Gastrocnemius medialis (tissue), 4 donors: ENCODE results near the gene SCAMP3.

Source experiments
- CTCF ChIP-seq, 5 experiments: fragments of 450-650 bp in 3 of 5; fragments of 200-600 bp in 2 of 5; sonication (generic) in 2 of 5; IDR thresholded peaks in 4 of 5; conservative IDR thresholded peaks in 1 of 5; 1 replicate in 4 of 5; 2 replicates in 1 of 5; pipeline ENCODE4 v1.5.1; 2016 to 2019; ENCODE audit warnings: antibody characterized with exemption in 5 of 5, mild to moderate bottlenecking in 3 of 5, moderate library complexity in 3 of 5
- POLR2A ChIP-seq, 2 donors: fragments of 450-650 bp; IDR thresholded peaks; one replicate each; pipeline ENCODE4 v1.6.1; 2017; ENCODE audit warnings: antibody characterized with exemption in 2 of 2, mild to moderate bottlenecking in 2 of 2, moderate library complexity in 2 of 2

- TF ChIP-seq POLR2A (IDR thresholded peaks at IDR 0.05) = no peak
- no peak for TF ChIP-seq CTCF (IDR thresholded peaks at IDR 0.05 in 4 of 5, conservative IDR thresholded peaks at IDR 0.05 in 1 of 5)
These were observed 35.2 kb upstream of the SCAMP3 start for GRCh38 chr1:155297384-155297783.
